ENCODE measurements around the gene TOMM70.

The TOMM70 gene

DNA sequence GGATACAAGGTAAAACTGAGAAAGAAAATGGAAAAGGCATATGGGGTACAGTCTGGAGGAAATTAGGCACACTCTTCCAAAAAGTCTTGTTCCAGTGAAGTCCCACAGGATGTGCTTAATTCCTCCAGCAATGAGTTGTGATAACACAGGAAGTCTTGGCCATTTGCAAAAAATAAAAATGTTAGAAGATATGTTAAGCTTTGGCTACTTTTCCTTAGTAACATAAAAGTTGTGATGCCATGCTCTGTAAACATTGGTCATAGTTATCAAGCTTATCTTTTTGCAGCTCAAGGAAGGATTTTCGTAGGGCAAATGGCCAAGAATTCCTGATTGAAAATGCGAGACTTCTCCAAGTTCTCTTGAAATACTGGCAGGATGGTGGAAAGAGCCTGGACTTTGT, 26.8 kb upstream of the TOMM70 start:
- H3K36me3 ChIP-seq (ENCODE audit: control insufficient read depth in 2 of 2, insufficient read depth in 2 of 2, low read length in 2 of 2) = no peaks in the 10 kb centered on the region
- H3K9ac ChIP-seq (ENCODE audit: low read length in 2 of 2) = no peak overlapping the region
- H3K4me1 ChIP-seq (ENCODE audit: control insufficient read depth, insufficient read depth, low read length) = no peaks in the 10 kb centered on the region
- no peak overlapping the region for H3K27ac ChIP-seq (ENCODE audit: low read length)
- no peaks in the 10 kb centered on the region for H3K9me3 ChIP-seq (ENCODE audit: control insufficient read depth in 2 of 2, low read length in 2 of 2)
- H3K4me3 ChIP-seq (ENCODE audit: low read length in 2 of 2) = no peak overlapping the region
- no peaks in the 10 kb centered on the region for H3K27me3 ChIP-seq (ENCODE audit: control insufficient read depth in 1 of 2, insufficient read depth in 2 of 2, low read length in 2 of 2)

- Histone ChIP-seq H3K9ac (ENCODE audit: low read length in 2 of 2) (no peak overlapping the region), H3K27me3 (ENCODE audit: control insufficient read depth in 1 of 2, insufficient read depth in 2 of 2, low read length in 2 of 2) (no peaks in the 10 kb centered on the region), H3K4me1 (ENCODE audit: control insufficient read depth, insufficient read depth, low read length) (no peaks in the 10 kb centered on the region), H3K27ac (ENCODE audit: low read length) (no peak overlapping the region), H3K9me3 (ENCODE audit: control insufficient read depth in 2 of 2, low read length in 2 of 2) (no peaks in the 10 kb centered on the region), H3K36me3 (ENCODE audit: control insufficient read depth in 2 of 2, insufficient read depth in 2 of 2, low read length in 2 of 2) (no peaks in the 10 kb centered on the region), H3K4me3 (ENCODE audit: low read length in 2 of 2) (no peak overlapping the region)
These were observed 25.3 kb upstream of the TOMM70 start for GRCh38 chr3:100426067-100426682.

DNA sequence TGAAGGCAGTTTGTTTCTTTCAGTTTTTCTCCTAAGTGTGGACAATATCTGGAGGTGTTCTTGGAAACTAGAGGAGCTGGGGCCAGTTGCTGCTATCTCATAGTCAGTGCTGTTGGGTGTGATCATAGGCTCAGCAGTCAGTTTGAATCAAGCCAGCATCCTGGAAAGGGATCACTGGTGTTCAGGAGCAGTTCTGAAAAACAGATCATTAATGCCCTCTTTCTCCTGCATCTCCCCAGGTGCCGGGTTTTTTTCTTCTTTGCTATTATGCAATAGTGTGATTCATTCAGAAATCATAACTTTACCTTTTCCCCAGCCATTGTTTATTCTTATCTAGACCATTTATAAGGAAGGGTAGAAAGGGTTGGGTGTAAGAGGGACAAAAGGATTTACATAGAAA, 24.4 kb upstream of the TOMM70 start:
- H3K27me3 ChIP-seq (ENCODE audit: control insufficient read depth in 1 of 2, insufficient read depth in 2 of 2, low read length in 2 of 2) = no peaks in the 10 kb centered on the region
- no peaks in the 10 kb centered on the region for H3K36me3 ChIP-seq (ENCODE audit: control insufficient read depth in 2 of 2, insufficient read depth in 2 of 2, low read length in 2 of 2)
- H3K9ac ChIP-seq (ENCODE audit: low read length in 2 of 2) = no peak overlapping the region
- H3K9me3 ChIP-seq (ENCODE audit: control insufficient read depth in 2 of 2, low read length in 2 of 2) = no peaks in the 10 kb centered on the region
- no peak overlapping the region for H3K27ac ChIP-seq (ENCODE audit: low read length)
- no peak overlapping the region for H3K4me3 ChIP-seq (ENCODE audit: low read length in 2 of 2)
- no peaks in the 10 kb centered on the region for H3K4me1 ChIP-seq (ENCODE audit: control insufficient read depth, insufficient read depth, low read length)

DNA sequence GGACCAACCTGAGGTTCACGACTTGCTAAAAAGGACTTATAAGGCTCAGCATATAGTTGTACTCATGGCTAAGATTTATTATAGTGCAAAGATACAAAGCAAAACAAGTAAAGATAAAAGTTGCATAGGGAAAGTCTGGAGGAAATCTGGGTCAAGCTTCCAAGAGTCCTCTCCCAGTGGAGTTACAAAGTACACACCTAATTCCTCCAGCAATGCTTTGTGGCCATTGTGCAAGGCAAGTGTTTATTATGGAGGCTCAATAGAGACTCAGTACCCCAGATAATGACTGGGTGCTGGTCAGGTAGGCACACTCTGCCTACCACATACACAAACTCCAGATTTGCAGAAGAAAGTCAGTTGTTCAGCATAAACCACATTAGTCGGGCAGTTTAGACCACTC, 23.4 kb upstream of the TOMM70 start:
- Histone ChIP-seq H3K27ac (ENCODE audit: low read length) (no peak overlapping the region), H3K4me3 (ENCODE audit: low read length in 2 of 2) (no peak overlapping the region), H3K4me1 (ENCODE audit: control insufficient read depth, insufficient read depth, low read length) (no peaks in the 10 kb centered on the region), H3K36me3 (ENCODE audit: control insufficient read depth in 2 of 2, insufficient read depth in 2 of 2, low read length in 2 of 2) (no peaks in the 10 kb centered on the region), H3K9me3 (ENCODE audit: control insufficient read depth in 2 of 2, low read length in 2 of 2) (no peaks in the 10 kb centered on the region), H3K27me3 (ENCODE audit: control insufficient read depth in 1 of 2, insufficient read depth in 2 of 2, low read length in 2 of 2) (no peaks in the 10 kb centered on the region), H3K9ac (ENCODE audit: low read length in 2 of 2) (no peak overlapping the region)

GRCh38 chr3:100423611-100424010, 22.7 kb upstream of the TOMM70 start:
- H3K9ac ChIP-seq (ENCODE audit: low read length in 2 of 2) = no peak overlapping the region
- H3K4me3 ChIP-seq (ENCODE audit: low read length in 2 of 2) = no peak overlapping the region
- no peaks in the 10 kb centered on the region for H3K27me3 ChIP-seq (ENCODE audit: control insufficient read depth in 1 of 2, insufficient read depth in 2 of 2, low read length in 2 of 2)
- H3K9me3 ChIP-seq (ENCODE audit: control insufficient read depth in 2 of 2, low read length in 2 of 2) = no peaks in the 10 kb centered on the region
- no peaks in the 10 kb centered on the region for H3K4me1 ChIP-seq (ENCODE audit: control insufficient read depth, insufficient read depth, low read length)
- H3K27ac ChIP-seq (ENCODE audit: low read length) = no peak overlapping the region
- H3K36me3 ChIP-seq (ENCODE audit: control insufficient read depth in 2 of 2, insufficient read depth in 2 of 2, low read length in 2 of 2) = no peaks in the 10 kb centered on the region

GRCh38 chr3:100420885-100421284, 20.0 kb upstream of the TOMM70 start:
- no peaks in the 10 kb centered on the region for H3K9me3 ChIP-seq (ENCODE audit: control insufficient read depth in 2 of 2, low read length in 2 of 2)
- no peak overlapping the region for H3K4me3 ChIP-seq (ENCODE audit: low read length in 2 of 2)
- no peaks in the 10 kb centered on the region for H3K36me3 ChIP-seq (ENCODE audit: control insufficient read depth in 2 of 2, insufficient read depth in 2 of 2, low read length in 2 of 2)
- no peaks in the 10 kb centered on the region for H3K4me1 ChIP-seq (ENCODE audit: control insufficient read depth, insufficient read depth, low read length)
- no peak overlapping the region for H3K27ac ChIP-seq (ENCODE audit: low read length)
- no peaks in the 10 kb centered on the region for H3K27me3 ChIP-seq (ENCODE audit: control insufficient read depth in 1 of 2, insufficient read depth in 2 of 2, low read length in 2 of 2)
- H3K9ac ChIP-seq (ENCODE audit: low read length in 2 of 2) = no peak overlapping the region

DNA sequence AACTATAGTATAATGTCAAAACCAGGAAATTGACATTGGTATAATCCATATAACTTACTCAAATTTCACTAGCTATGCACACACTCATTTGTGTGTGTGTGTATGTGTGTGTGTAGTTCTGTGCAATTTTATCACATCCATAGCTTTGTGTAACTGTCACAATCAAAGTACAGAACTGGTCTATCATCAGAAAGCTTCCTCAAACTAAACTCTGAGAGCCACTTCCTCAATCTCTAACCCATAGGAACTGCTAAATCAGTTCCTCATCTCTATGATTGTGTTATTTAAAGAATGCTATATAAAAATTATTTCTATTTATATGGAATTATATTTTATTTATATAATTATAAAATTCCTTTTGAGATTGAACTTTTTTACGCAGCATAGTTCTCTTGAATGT, 18.5 kb upstream of the TOMM70 start:
- H3K4me3 ChIP-seq (ENCODE audit: low read length in 2 of 2) = no peak overlapping the region
- no peaks in the 10 kb centered on the region for H3K4me1 ChIP-seq (ENCODE audit: control insufficient read depth, insufficient read depth, low read length)
- H3K36me3 ChIP-seq (ENCODE audit: control insufficient read depth in 2 of 2, insufficient read depth in 2 of 2, low read length in 2 of 2) = no peaks in the 10 kb centered on the region
- no peaks in the 10 kb centered on the region for H3K9me3 ChIP-seq (ENCODE audit: control insufficient read depth in 2 of 2, low read length in 2 of 2)
- no peaks in the 10 kb centered on the region for H3K27me3 ChIP-seq (ENCODE audit: control insufficient read depth in 1 of 2, insufficient read depth in 2 of 2, low read length in 2 of 2)
- H3K27ac ChIP-seq (ENCODE audit: low read length) = no peak overlapping the region
- H3K9ac ChIP-seq (ENCODE audit: low read length in 2 of 2) = no peak overlapping the region

DNA sequence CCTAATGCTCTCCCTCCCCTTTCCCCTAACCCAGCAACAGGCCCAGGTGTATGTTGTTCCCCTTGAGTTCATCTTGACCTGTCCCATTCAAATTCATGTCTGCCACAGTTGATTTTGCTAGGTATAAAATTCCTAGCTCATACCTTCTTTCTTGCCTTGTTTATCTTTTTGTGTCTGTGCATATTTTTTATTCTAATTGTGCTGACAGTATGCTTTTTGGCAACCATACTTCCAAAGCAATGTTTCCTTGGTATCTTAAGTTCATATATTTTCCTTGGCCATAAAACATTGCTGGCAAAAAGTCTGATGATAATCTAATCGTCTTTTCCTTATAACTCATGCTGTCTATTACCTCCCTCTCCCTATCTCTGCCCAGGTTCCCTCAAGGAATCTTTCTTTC, 16.0 kb upstream of the TOMM70 start:
- Histone ChIP-seq H3K4me1 (ENCODE audit: control insufficient read depth, insufficient read depth, low read length) (no peaks in the 10 kb centered on the region), H3K9ac (ENCODE audit: low read length in 2 of 2) (no peak overlapping the region), H3K27me3 (ENCODE audit: control insufficient read depth in 1 of 2, insufficient read depth in 2 of 2, low read length in 2 of 2) (no peaks in the 10 kb centered on the region), H3K4me3 (ENCODE audit: low read length in 2 of 2) (no peak overlapping the region), H3K36me3 (ENCODE audit: control insufficient read depth in 2 of 2, insufficient read depth in 2 of 2, low read length in 2 of 2) (no peaks in the 10 kb centered on the region), H3K9me3 (ENCODE audit: control insufficient read depth in 2 of 2, low read length in 2 of 2) (no peaks in the 10 kb centered on the region), H3K27ac (ENCODE audit: low read length) (no peak overlapping the region)

GRCh38 chr3:100416176-100416575, 15.3 kb upstream of the TOMM70 start:
- Histone ChIP-seq H3K27ac (ENCODE audit: low read length) (no peak overlapping the region), H3K9me3 (ENCODE audit: control insufficient read depth in 2 of 2, low read length in 2 of 2) (peaks cover 0 to 3% of the 10 kb centered on the region in 2 donors), H3K4me1 (ENCODE audit: control insufficient read depth, insufficient read depth, low read length) (no peaks in the 10 kb centered on the region), H3K4me3 (ENCODE audit: low read length in 2 of 2) (no peak overlapping the region), H3K27me3 (ENCODE audit: control insufficient read depth in 1 of 2, insufficient read depth in 2 of 2, low read length in 2 of 2) (no peaks in the 10 kb centered on the region), H3K9ac (ENCODE audit: low read length in 2 of 2) (no peak overlapping the region), H3K36me3 (ENCODE audit: control insufficient read depth in 2 of 2, insufficient read depth in 2 of 2, low read length in 2 of 2) (no peaks in the 10 kb centered on the region)

DNA sequence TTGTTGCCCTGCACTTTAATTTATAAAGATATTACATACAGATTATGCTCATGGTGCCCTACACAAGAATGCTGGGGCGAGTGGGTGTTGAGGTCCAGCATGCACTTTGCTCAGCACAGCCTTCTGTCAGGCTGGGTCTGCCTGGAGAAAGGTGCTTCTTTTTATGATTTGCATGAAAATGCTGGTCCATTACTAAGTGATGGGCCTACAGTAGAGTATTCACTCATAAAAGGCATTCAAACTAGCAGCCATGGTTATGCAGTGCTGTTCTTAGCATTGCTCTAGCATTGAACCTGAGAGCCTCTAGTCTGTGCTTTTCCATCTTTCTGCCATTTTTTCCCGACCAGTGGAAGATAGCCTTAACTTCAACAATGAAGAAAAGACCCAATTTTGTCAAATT, 12.7 kb upstream of the TOMM70 start:
- peaks cover 0 to 3% of the 10 kb centered on the region in 2 donors for H3K9me3 ChIP-seq (ENCODE audit: control insufficient read depth in 2 of 2, low read length in 2 of 2)
- H3K27me3 ChIP-seq (ENCODE audit: control insufficient read depth in 1 of 2, insufficient read depth in 2 of 2, low read length in 2 of 2) = no peaks in the 10 kb centered on the region
- H3K9ac ChIP-seq (ENCODE audit: low read length in 2 of 2) = no peak overlapping the region
- no peaks in the 10 kb centered on the region for H3K4me1 ChIP-seq (ENCODE audit: control insufficient read depth, insufficient read depth, low read length)
- H3K4me3 ChIP-seq (ENCODE audit: low read length in 2 of 2) = no peak overlapping the region
- no peak overlapping the region for H3K27ac ChIP-seq (ENCODE audit: low read length)
- no peaks in the 10 kb centered on the region for H3K36me3 ChIP-seq (ENCODE audit: control insufficient read depth in 2 of 2, insufficient read depth in 2 of 2, low read length in 2 of 2)

- no peaks in the 10 kb centered on the region for H3K4me1 ChIP-seq (ENCODE audit: control insufficient read depth, insufficient read depth, low read length)
- H3K9me3 ChIP-seq (ENCODE audit: control insufficient read depth in 2 of 2, low read length in 2 of 2) = peaks cover 0 to 3% of the 10 kb centered on the region in 2 donors
- H3K27ac ChIP-seq (ENCODE audit: low read length) = no peak overlapping the region
- no peaks in the 10 kb centered on the region for H3K36me3 ChIP-seq (ENCODE audit: control insufficient read depth in 2 of 2, insufficient read depth in 2 of 2, low read length in 2 of 2)
- no peak overlapping the region for H3K9ac ChIP-seq (ENCODE audit: low read length in 2 of 2)
- H3K4me3 ChIP-seq (ENCODE audit: low read length in 2 of 2) = no peak overlapping the region
- no peaks in the 10 kb centered on the region for H3K27me3 ChIP-seq (ENCODE audit: control insufficient read depth in 1 of 2, insufficient read depth in 2 of 2, low read length in 2 of 2)
These were observed 12.2 kb upstream of the TOMM70 start for GRCh38 chr3:100412912-100413590.

Measured in stomach smooth muscle (tissue), 2 donors.